ENCODE data around the gene ENHO. TPM values are rescaled to one million over a fixed set of nuclear protein-coding genes. Genes with fewer than 3 reads are reported as not detected.

The ENHO gene
- total and polyA plus RNA-seq, 2 experiments from 2014 or later, result 1.5 to 9.4 TPM

- Histone ChIP-seq H2AFZ (no peak overlapping the region), H3K27me3 (peaks cover 15% of the 10 kb centered on the region), H3K4me2 (no peak overlapping the region), H3K27ac (no peak overlapping the region), H3K4me3 (no peak overlapping the region), H3K36me3 (replicated peaks; ENCODE audit: insufficient read depth, low read depth) (no peaks in the 10 kb centered on the region), H3K9me3 (ENCODE audit: low read depth) (no peaks in the 10 kb centered on the region), H3K9me2 (replicated peaks; ENCODE audit: insufficient read depth) (no peaks in the 10 kb centered on the region), H3K4me1 (ENCODE audit: insufficient read depth) (no peaks in the 10 kb centered on the region), H3K79me2 (no peaks in the 10 kb centered on the region), H4K20me1 (ENCODE audit: insufficient read depth, poor library complexity, severe bottlenecking) (no peaks in the 10 kb centered on the region)
- no peak for TF ChIP-seq EZH2 (IDR thresholded peaks at IDR 0.05; ENCODE audit: borderline replicate concordance)
- no peak for TF ChIP-seq CTCF (IDR thresholded peaks at IDR 0.05; ENCODE audit: poor library complexity)
- TF ChIP-seq EZH2phosphoT487 (IDR thresholded peaks at IDR 0.05; ENCODE audit: low read depth, severe bottlenecking, unreplicated experiment), result no peak
- DNase-seq (ENCODE audit: low spot score), result no peak
- WGBS (ENCODE audit: low lambda C conversion rate, missing lambda C conversion rate), result 98% methylated on average over 11 of the region's 11 CpGs
Measured at GRCh38 chr9:34521406-34522045, 1.3 kb downstream of the ENHO start.

- Histone ChIP-seq H4K20me1 (ENCODE audit: insufficient read depth, poor library complexity, severe bottlenecking) (no peaks in the 10 kb centered on the region), H3K36me3 (replicated peaks; ENCODE audit: insufficient read depth, low read depth) (no peaks in the 10 kb centered on the region), H3K9me3 (ENCODE audit: low read depth) (no peaks in the 10 kb centered on the region), H3K4me1 (ENCODE audit: insufficient read depth) (no peaks in the 10 kb centered on the region), H3K4me3 (no peak overlapping the region), H2AFZ (no peak overlapping the region), H3K79me2 (no peaks in the 10 kb centered on the region), H3K9me2 (replicated peaks; ENCODE audit: insufficient read depth) (no peaks in the 10 kb centered on the region), H3K27ac (no peak overlapping the region), H3K27me3 (peaks cover 14% of the 10 kb centered on the region), H3K4me2 (no peak overlapping the region)
- TF ChIP-seq EZH2 (IDR thresholded peaks at IDR 0.05; ENCODE audit: borderline replicate concordance) (no peak), EZH2phosphoT487 (IDR thresholded peaks at IDR 0.05; ENCODE audit: low read depth, severe bottlenecking, unreplicated experiment) (no peak), CTCF (IDR thresholded peaks at IDR 0.05; ENCODE audit: poor library complexity) (no peak)
- WGBS (ENCODE audit: low lambda C conversion rate, missing lambda C conversion rate), result 91% methylated on average over 6 of the region's 6 CpGs
- no peak for DNase-seq (ENCODE audit: low spot score)
Measured at GRCh38 chr9:34520505-34521385, 2.0 kb downstream of the ENHO start.

- H3K4me3 ChIP-seq, result no peak overlapping the region
- peaks cover 8% of the 10 kb centered on the region for H3K27me3 ChIP-seq
- no peaks in the 10 kb centered on the region for H3K79me2 ChIP-seq
- H3K9me3 ChIP-seq (ENCODE audit: low read depth), result no peaks in the 10 kb centered on the region
- H3K27ac ChIP-seq, result no peak overlapping the region
- H4K20me1 ChIP-seq (ENCODE audit: insufficient read depth, poor library complexity, severe bottlenecking), result no peaks in the 10 kb centered on the region
- H3K4me2 ChIP-seq, result no peak overlapping the region
- 95% methylated on average over 6 of the region's 6 CpGs for WGBS (ENCODE audit: low lambda C conversion rate, missing lambda C conversion rate)
- no peaks in the 10 kb centered on the region for H3K4me1 ChIP-seq (ENCODE audit: insufficient read depth)
- no peak for DNase-seq (ENCODE audit: low spot score)
- no peaks in the 10 kb centered on the region for H3K9me2 ChIP-seq (replicated peaks; ENCODE audit: insufficient read depth)
- H3K36me3 ChIP-seq (replicated peaks; ENCODE audit: insufficient read depth, low read depth), result no peaks in the 10 kb centered on the region
- TF ChIP-seq EZH2 (IDR thresholded peaks at IDR 0.05; ENCODE audit: borderline replicate concordance), result no peak
- no peak for TF ChIP-seq CTCF (IDR thresholded peaks at IDR 0.05; ENCODE audit: poor library complexity)
- no peak for TF ChIP-seq EZH2phosphoT487 (IDR thresholded peaks at IDR 0.05; ENCODE audit: low read depth, severe bottlenecking, unreplicated experiment)
- H2AFZ ChIP-seq, result no peak overlapping the region
Measured at GRCh38 chr9:34520096-34520495, 2.7 kb downstream of the ENHO start.
